ENCODE results near the gene GBF1. TPM values are rescaled to one million over a fixed set of nuclear protein-coding genes. Genes with fewer than 3 reads are reported as not detected.

The GBF1 gene
- total RNA-seq, 4 donors from 2014 or later = 32.0 to 54.7 (median 39.4) TPM

- TF ChIP-seq POLR2A (IDR thresholded peaks at IDR 0.05) = no peak
- TF ChIP-seq CTCF (IDR thresholded peaks at IDR 0.05) = no peak
- no peak for TF ChIP-seq EP300 (IDR thresholded peaks at IDR 0.05)
Observed at GRCh38 chr10:102327002-102327401, 81.7 kb downstream of the GBF1 start.

GRCh38 chr10:102327641-102328040 lies 82.3 kb downstream of the GBF1 start:
- H3K4me1 ChIP-seq = peaks cover 0 to 38% (median 6%) of the 10 kb centered on the region in 3 donors
- no peak overlapping the region for H3K4me3 ChIP-seq
- H3K36me3 ChIP-seq = peaks cover 0 to 2% of the 10 kb centered on the region in 2 donors
- no peak for ATAC-seq
- no peak overlapping the region for H3K27ac ChIP-seq
- WGBS, 2 donors (ENCODE audit: low coverage in 1 of 2) = 75 to 84% methylated on average over 1 to 2 of the region's 2 CpGs
- no peaks in the 10 kb centered on the region for H3K27me3 ChIP-seq
- H3K9me3 ChIP-seq = no peaks in the 10 kb centered on the region
- no peak for TF ChIP-seq POLR2AphosphoS5 (IDR thresholded peaks at IDR 0.05)
- no peak for TF ChIP-seq EP300 (IDR thresholded peaks at IDR 0.05)

More at GRCh38 chr10:102327002-102327401, 81.7 kb downstream of the GBF1 start:
- peaks cover 0 to under 1% of the 10 kb centered on the region in 2 donors for H3K36me3 ChIP-seq
- no peaks in the 10 kb centered on the region for H3K27me3 ChIP-seq
- H3K4me3 ChIP-seq = no peak overlapping the region
- ATAC-seq = no peak
- peaks cover 0 to 38% (median 6%) of the 10 kb centered on the region in 3 donors for H3K4me1 ChIP-seq
- 85 to 86% methylated on average over 3 to 4 of the region's 5 CpGs for WGBS, 2 donors (ENCODE audit: low coverage in 1 of 2)
- no peaks in the 10 kb centered on the region for H3K9me3 ChIP-seq
- no peak overlapping the region for H3K27ac ChIP-seq

GRCh38 chr10:102332772-102333171 lies 87.4 kb downstream of the GBF1 start:
- H3K9me3 ChIP-seq = no peaks in the 10 kb centered on the region
- H3K4me3 ChIP-seq = no peak overlapping the region
- no peak overlapping the region for H3K27ac ChIP-seq
- H3K36me3 ChIP-seq = peaks cover 0 to 8% of the 10 kb centered on the region in 2 donors
- no peak for ATAC-seq
- H3K27me3 ChIP-seq = no peaks in the 10 kb centered on the region
- TF ChIP-seq EP300 (IDR thresholded peaks at IDR 0.05) (no peak), POLR2A (IDR thresholded peaks at IDR 0.05) (no peak), CTCF (IDR thresholded peaks at IDR 0.05) (no peak), POLR2AphosphoS5 (IDR thresholded peaks at IDR 0.05) (no peak)
- H3K4me1 ChIP-seq = peaks cover 0 to 26% (median 0%) of the 10 kb centered on the region in 3 donors

- Histone ChIP-seq H3K9me3 (no peaks in the 10 kb centered on the region), H3K36me3 (peaks cover 0 to 8% of the 10 kb centered on the region in 2 donors), H3K27me3 (no peaks in the 10 kb centered on the region), H3K4me1 (peaks cover 0 to 13% (median 0%) of the 10 kb centered on the region in 3 donors), H3K27ac (no peak overlapping the region), H3K4me3 (no peak overlapping the region)
- no peak for ATAC-seq
- 31 to 51% methylated on average over 3 to 4 of the region's 4 CpGs for WGBS, 2 donors (ENCODE audit: low coverage in 1 of 2)
- TF ChIP-seq POLR2AphosphoS5 (IDR thresholded peaks at IDR 0.05) (no peak), EP300 (IDR thresholded peaks at IDR 0.05) (no peak), POLR2A (IDR thresholded peaks at IDR 0.05) (no peak), CTCF (IDR thresholded peaks at IDR 0.05) (no peak)
Observed at GRCh38 chr10:102334101-102334500, 88.8 kb downstream of the GBF1 start.

- peak overlapping the region in 1 of 4 donors; percentile 3 for H3K27ac ChIP-seq
- 67 to 100% methylated on average over 1 to 3 of the region's 3 CpGs for WGBS, 2 donors (ENCODE audit: low coverage in 1 of 2)
- TF ChIP-seq POLR2AphosphoS5 (IDR thresholded peaks at IDR 0.05) (no peak), EP300 (IDR thresholded peaks at IDR 0.05) (no peak), CTCF (IDR thresholded peaks at IDR 0.05) (no peak), POLR2A (IDR thresholded peaks at IDR 0.05) (no peak)
- peaks cover 0 to 8% of the 10 kb centered on the region in 2 donors for H3K36me3 ChIP-seq
- H3K9me3 ChIP-seq = no peaks in the 10 kb centered on the region
- H3K4me3 ChIP-seq = no peak overlapping the region
- no peaks in the 10 kb centered on the region for H3K27me3 ChIP-seq
- peaks cover 0 to 11% (median 0%) of the 10 kb centered on the region in 3 donors for H3K4me1 ChIP-seq
- peak; percentile 77 for ATAC-seq
Observed at GRCh38 chr10:102335184-102335583, 89.9 kb downstream of the GBF1 start.

Data from gastroesophageal sphincter (tissue), 4 donors.